NCI-H187 treated with DMSO at 0.1 percent for 48 hours (cell line): Measurements from ENCODE around the gene FBN2.
"Not testable (repeated sequence)": the region's sequence is repeated elsewhere in the genome, so short reads cannot be mapped to it uniquely, and the experiment has no call there.

ENCODE experiments used
- DNase-seq: peaks from one replicate; lab custom pipeline; 2025; lab: John Stamatoyannopoulos, UW

The FBN2 gene

GRCh38 chr5:128424646-128425045 lies 113.4 kb downstream of the FBN2 start:
- DNase-seq = no peak

GRCh38 chr5:128422612-128423011 lies 115.4 kb downstream of the FBN2 start:
- DNase-seq = no peak

- no peak for DNase-seq
Measured at GRCh38 chr5:128414469-128414868, 123.6 kb downstream of the FBN2 start.

- no peak for DNase-seq
Measured at GRCh38 chr5:128413356-128413755, 124.7 kb downstream of the FBN2 start.

GRCh38 chr5:128412145-128412930 lies 125.7 kb downstream of the FBN2 start:
- DNase-seq = no peak

GRCh38 chr5:128409166-128409800 lies 128.8 kb downstream of the FBN2 start:
- no peak for DNase-seq

GRCh38 chr5:128408622-128409021 lies 129.4 kb downstream of the FBN2 start:
- no peak for DNase-seq

GRCh38 chr5:128407944-128408343 lies 130.1 kb downstream of the FBN2 start:
- DNase-seq = no peak

- DNase-seq = no peak
Measured at GRCh38 chr5:128406803-128407202, 131.2 kb downstream of the FBN2 start.

- no peak for DNase-seq
Measured at GRCh38 chr5:128405159-128405558, 132.9 kb downstream of the FBN2 start.

GRCh38 chr5:128403333-128403732 lies 134.7 kb downstream of the FBN2 start:
- no peak for DNase-seq

GRCh38 chr5:128402506-128402905 lies 135.5 kb downstream of the FBN2 start:
- DNase-seq = no peak

- DNase-seq = not testable (repeated sequence)
Measured at GRCh38 chr5:128400766-128401165, 137.3 kb downstream of the FBN2 start.

- no peak for DNase-seq
Measured at GRCh38 chr5:128399111-128399510, 138.9 kb downstream of the FBN2 start.

- no peak for DNase-seq
Measured at GRCh38 chr5:128397876-128398275, 140.2 kb downstream of the FBN2 start.

GRCh38 chr5:128395073-128395472 lies 143.0 kb downstream of the FBN2 start:
- DNase-seq = no peak

GRCh38 chr5:128384068-128384467 lies 154.0 kb downstream of the FBN2 start:
- DNase-seq = no peak

GRCh38 chr5:128380337-128380736 lies 157.7 kb downstream of the FBN2 start:
- no peak for DNase-seq

- DNase-seq = no peak
Measured at GRCh38 chr5:128378632-128379031, 159.4 kb downstream of the FBN2 start.

- DNase-seq = no peak
Measured at GRCh38 chr5:128378196-128378595, 159.8 kb downstream of the FBN2 start.

GRCh38 chr5:128376577-128376976 lies 161.5 kb downstream of the FBN2 start:
- no peak for DNase-seq

- no peak for DNase-seq
Measured at GRCh38 chr5:128366147-128366546, 171.9 kb downstream of the FBN2 start.

- no peak for DNase-seq
Measured at GRCh38 chr5:128362370-128362769, 175.7 kb downstream of the FBN2 start.

- DNase-seq = no peak
Measured at GRCh38 chr5:128358826-128359225, 179.2 kb downstream of the FBN2 start.
